OCI-LY3 (cell line): ENCODE data around the gene AFMID.

Experiments used
- CTCF ChIP-seq: fragments of 200-600, 300-600 bp; sonication (generic); IDR thresholded peaks from 2 replicates; pipeline ENCODE4 v1.5.1; 2014; ENCODE audit warnings: antibody characterized with exemption, low read length, low read depth
- EZH2phosphoT487 ChIP-seq: fragments of 200-600 bp; shearing (Covaris generic); IDR thresholded peaks from 2 replicates; pipeline ENCODE4 v1.6.1; 2018; ENCODE audit warnings: antibody characterized with exemption, mixed run types, low read depth

GRCh38 chr17:78250891-78251772, 64.0 kb downstream of the AFMID start:
- peak; percentile 97 for TF ChIP-seq CTCF
- no peak for TF ChIP-seq EZH2phosphoT487
